ENCODE measurements around the gene PIP4K2A. TPM values are rescaled to one million over a fixed set of nuclear protein-coding genes. Genes with fewer than 3 reads are reported as not detected.

PIP4K2A gene
- total and polyA plus RNA-seq, 2 of the 13 experiments (the other 11 are each of a cell fraction or from before 2014, with no cell fraction given), result 9.1 to 22.6 TPM

DNA sequence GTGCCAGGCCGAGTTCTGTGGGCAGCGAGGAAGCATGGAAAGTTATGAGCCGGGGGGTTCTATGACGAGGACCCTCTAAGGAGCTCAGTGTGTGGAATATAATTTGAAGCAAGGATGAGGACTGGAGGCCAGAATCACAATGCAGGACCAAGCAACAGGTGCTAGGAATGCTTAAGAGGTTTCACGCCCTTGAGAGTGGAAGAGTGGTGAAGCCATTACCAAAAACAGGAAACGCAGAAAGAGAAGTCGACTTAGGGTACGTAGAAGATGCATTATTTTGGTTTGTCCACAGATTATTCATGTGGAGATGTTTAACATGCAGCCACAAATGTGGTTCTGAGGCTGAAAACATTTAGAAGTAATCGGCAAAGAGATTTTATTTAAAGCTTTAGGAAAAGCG, 78.7 kb downstream of the PIP4K2A start (continued):
- TF ChIP-seq ZNF580 (CRISPR knock-in tag; IDR thresholded peaks at IDR 0.05; ENCODE audit: borderline replicate concordance, low read depth), result no peak
- TF ChIP-seq STAT5B (CRISPR knock-in tag; IDR thresholded peaks at IDR 0.05), result no peak
- TF ChIP-seq MTF2 (CRISPR knock-in tag; IDR thresholded peaks at IDR 0.05; ENCODE audit: borderline replicate concordance), result no peak
- TF ChIP-seq ZNF121 (CRISPR knock-in tag; IDR thresholded peaks at IDR 0.05), result no peak

GRCh38 chr10:22634606-22635459, 79.5 kb downstream of the PIP4K2A start:
- BruUV-seq (replicated peaks), result no TSS peak
- no peak for ATAC-seq
- ChIA-PET POLR2A (no interaction called here), CTCF (ENCODE audit: low intra/inter-chr PET ratio, low total read pairs) (no interaction called here)
- in situ Hi-C loops (cut with HindIII; ENCODE audit: extremely low pct_ligation_motif_present, low pct_unique_long_range_greater_than_20kb) (no loop called here), intact Hi-C loops (cut with micrococcal nuclease; ENCODE audit: unreplicated experiment) (no loop called here)
- H3K36me3 ChIP-seq (replicated peaks in 1 of 2; ENCODE audit: control insufficient read depth in 1 of 2, insufficient read depth in 2 of 2, low read length in 2 of 2), result no peaks in the 10 kb centered on the region
- H3K9ac ChIP-seq (ENCODE audit: insufficient read depth, low read depth, low read length), result no peak overlapping the region
- H3K9me3 ChIP-seq (ENCODE audit: low read length), result no peaks in the 10 kb centered on the region
- H3K4me1 ChIP-seq (ENCODE audit: insufficient read depth, low read length), result peaks cover 27% of the 10 kb centered on the region
- DNase-seq (ENCODE audit: low spot score), result no peak
- no peak overlapping the region for H3K27ac ChIP-seq (ENCODE audit: extremely low read length, insufficient read depth, low read length)
- peaks cover 10% of the 10 kb centered on the region for H3K79me2 ChIP-seq (ENCODE audit: insufficient read depth, low read length)
- no peak overlapping the region for H2AFZ ChIP-seq (ENCODE audit: low read length)
- H3K4me2 ChIP-seq (ENCODE audit: low read depth, low read length), result no peak overlapping the region
- over 99% methylated on average over 4 of the region's 4 CpGs for WGBS (ENCODE audit: low lambda C conversion rate)
- no peak overlapping the region for H3K4me3 ChIP-seq (replicated peaks in 1 of 3; ENCODE audit: insufficient read depth in 1 of 3, low read depth in 2 of 3, low read length in 3 of 3)
- H4K20me1 ChIP-seq (ENCODE audit: insufficient read depth, low read length), result no peaks in the 10 kb centered on the region
- FAIRE-seq, result no peak
- no peaks in the 10 kb centered on the region for H3K27me3 ChIP-seq (ENCODE audit: control insufficient read depth in 1 of 2, insufficient read depth in 2 of 2, low read length in 2 of 2)
- TF ChIP-seq GPN1 (CRISPR knock-in tag; IDR thresholded peaks at IDR 0.05; ENCODE audit: borderline replicate concordance), result no peak
- no peak for TF ChIP-seq POLR2A (IDR thresholded peaks at IDR 0.05; ENCODE audit: insufficient read depth in 1 of 2, low read depth in 2 of 2, low read length in 2 of 2)
- TF ChIP-seq, protein P1, sequence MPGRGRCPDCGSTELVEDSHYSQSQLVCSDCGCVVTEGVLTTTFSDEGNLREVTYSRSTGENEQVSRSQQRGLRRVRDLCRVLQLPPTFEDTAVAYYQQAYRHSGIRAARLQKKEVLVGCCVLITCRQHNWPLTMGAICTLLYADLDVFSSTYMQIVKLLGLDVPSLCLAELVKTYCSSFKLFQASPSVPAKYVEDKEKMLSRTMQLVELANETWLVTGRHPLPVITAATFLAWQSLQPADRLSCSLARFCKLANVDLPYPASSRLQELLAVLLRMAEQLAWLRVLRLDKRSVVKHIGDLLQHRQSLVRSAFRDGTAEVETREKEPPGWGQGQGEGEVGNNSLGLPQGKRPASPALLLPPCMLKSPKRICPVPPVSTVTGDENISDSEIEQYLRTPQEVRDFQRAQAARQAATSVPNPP (CRISPR knock-in tag; IDR thresholded peaks at IDR 0.05), result no peak
- TF ChIP-seq SUZ12 (IDR thresholded peaks at IDR 0.05; ENCODE audit: low read depth, low read length), result no peak
- no peak for TF ChIP-seq NFE2L2 (IDR thresholded peaks at IDR 0.05; ENCODE audit: low read length)
- no peak for TF ChIP-seq ZNF12 (CRISPR knock-in tag; IDR thresholded peaks at IDR 0.05)
- no peak for TF ChIP-seq GATAD1 (CRISPR knock-in tag; IDR thresholded peaks at IDR 0.05)
- TF ChIP-seq RFXAP (CRISPR knock-in tag; IDR thresholded peaks at IDR 0.05; ENCODE audit: borderline replicate concordance), result no peak
- TF ChIP-seq ZFX (CRISPR knock-in tag; IDR thresholded peaks at IDR 0.05; ENCODE audit: low read depth), result no peak
- no peak for TF ChIP-seq ZNF510 (CRISPR knock-in tag; IDR thresholded peaks at IDR 0.05; ENCODE audit: low read depth)
- no peak for TF ChIP-seq ZNF7 (CRISPR knock-in tag; IDR thresholded peaks at IDR 0.05)
- no peak for TF ChIP-seq GATA4 (IDR thresholded peaks at IDR 0.05; ENCODE audit: borderline replicate concordance, low read depth)
- TF ChIP-seq NR0B2 (CRISPR knock-in tag; IDR thresholded peaks at IDR 0.05), result no peak
- TF ChIP-seq ARID4A (CRISPR knock-in tag; IDR thresholded peaks at IDR 0.05; ENCODE audit: borderline replicate concordance), result no peak
- TF ChIP-seq SMAD9 (CRISPR knock-in tag; IDR thresholded peaks at IDR 0.05), result no peak
